HG03558 (cell line): Measurements from ENCODE around the gene SP140L.
A peak's percentile ranks its signal among the peaks of the same experiment; 100 is the strongest.
"Not testable (repeated sequence)": the region's sequence is repeated elsewhere in the genome, so short reads cannot be mapped to it uniquely, and the experiment has no call there.

Experiments
- ATAC-seq: cut with Tn5 transposase; IDR thresholded peaks from one replicate; pipeline ENCODE4 v1.9.1; 2021; ENCODE audit warnings: moderate number of reproducible peaks; ENCODE audit not compliant: unreplicated experiment; ENCODE audit errors: extremely low read depth

The SP140L gene

GRCh38 chr2:230414302-230414701 lies 87.3 kb downstream of the SP140L start:
- no peak for ATAC-seq

- peak; percentile 76 for ATAC-seq
Measured at GRCh38 chr2:230416061-230416721, 89.2 kb downstream of the SP140L start, which contains the start of gene SP100. TSS of gene SP100 (plus strand) at chr2:230416201. CDS start at chr2:230416297, 96 bp downstream.

- no peak for ATAC-seq
Measured at GRCh38 chr2:230417436-230417835, 90.4 kb downstream of the SP140L start.

GRCh38 chr2:230418341-230419016 lies 91.5 kb downstream of the SP140L start:
- no peak for ATAC-seq

GRCh38 chr2:230419181-230419580 lies 92.2 kb downstream of the SP140L start:
- ATAC-seq: no peak

- ATAC-seq: no peak
Measured at GRCh38 chr2:230422149-230422548, 95.2 kb downstream of the SP140L start.

GRCh38 chr2:230423851-230424458 lies 97.0 kb downstream of the SP140L start:
- no peak for ATAC-seq

- no peak for ATAC-seq
Measured at GRCh38 chr2:230425377-230425776, 98.4 kb downstream of the SP140L start.

GRCh38 chr2:230429513-230429912 lies 102.5 kb downstream of the SP140L start:
- ATAC-seq: no peak

- no peak for ATAC-seq
Measured at GRCh38 chr2:230430957-230431910, 104.2 kb downstream of the SP140L start.

- ATAC-seq: no peak
Measured at GRCh38 chr2:230434677-230435324, 107.8 kb downstream of the SP140L start.

GRCh38 chr2:230435431-230435830 lies 108.4 kb downstream of the SP140L start:
- ATAC-seq: no peak

GRCh38 chr2:230439121-230439520 lies 112.1 kb downstream of the SP140L start:
- ATAC-seq: not testable (repeated sequence)

- ATAC-seq: peak; percentile 48
Measured at GRCh38 chr2:230439590-230439989, 112.6 kb downstream of the SP140L start.

GRCh38 chr2:230441227-230441897 lies 114.4 kb downstream of the SP140L start:
- no peak for ATAC-seq

- ATAC-seq: no peak
Measured at GRCh38 chr2:230443541-230443940, 116.5 kb downstream of the SP140L start.

GRCh38 chr2:230444832-230445231 lies 117.8 kb downstream of the SP140L start:
- ATAC-seq: no peak

- no peak for ATAC-seq
Measured at GRCh38 chr2:230447036-230447435, 120.0 kb downstream of the SP140L start.
